ENCODE measurements around the gene SPPL3. TPM values are rescaled to one million over a fixed set of nuclear protein-coding genes. Genes with fewer than 3 reads are reported as not detected.

SPPL3 gene
- total RNA-seq, 1 experiment from 2014 or later = 39.7 TPM

DNA sequence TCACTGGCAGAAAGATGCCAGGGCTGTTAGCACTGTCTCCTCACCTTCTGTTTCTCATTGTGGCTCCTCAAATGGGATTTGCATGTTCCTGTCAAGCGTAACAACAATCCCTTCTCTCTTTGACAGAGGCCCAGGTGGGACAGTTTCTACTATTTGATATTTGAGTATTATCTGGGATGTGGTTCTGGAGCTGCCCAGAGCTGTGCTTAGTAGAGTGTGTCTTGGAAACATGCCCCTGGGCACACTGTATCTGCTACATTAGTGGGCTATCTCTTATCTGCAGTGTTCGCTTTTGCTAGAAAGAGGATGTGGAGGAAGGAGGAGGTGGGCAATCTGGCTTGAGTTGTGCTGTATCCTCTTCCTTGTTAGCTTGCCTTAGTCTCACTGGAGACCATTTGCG lies 182.3 kb downstream of the SPPL3 start:
- Histone ChIP-seq H3K79me2 (ENCODE audit: insufficient read depth, low read length) (no peaks in the 10 kb centered on the region), H3K4me2 (ENCODE audit: low read length) (no peak overlapping the region), H3K9ac (ENCODE audit: low read length) (no peak overlapping the region), H3K9me2 (ENCODE audit: insufficient read depth) (no peaks in the 10 kb centered on the region), H3K27ac (ENCODE audit: low read depth, low read length) (no peak overlapping the region), H3K4me3 (replicated peaks in 1 of 2; ENCODE audit: low read depth in 1 of 2, low read length in 2 of 2) (no peak overlapping the region), H3K9me3 (ENCODE audit: control insufficient read depth in 1 of 2, insufficient read depth in 1 of 2, low read depth in 1 of 2, low read length in 2 of 2) (no peaks in the 10 kb centered on the region), H4K20me1 (ENCODE audit: insufficient read depth) (no peaks in the 10 kb centered on the region), H2AFZ (ENCODE audit: low read depth, low read length, poor library complexity, severe bottlenecking) (no peak overlapping the region), H3K4me1 (ENCODE audit: control insufficient read depth in 1 of 2, insufficient read depth in 2 of 2, low read length in 2 of 2) (peaks cover 3 to 23% of the 10 kb centered on the region in 2 experiments; a peak in 2 of 4 replicates), H3K27me3 (ENCODE audit: insufficient read depth, low read length) (no peaks in the 10 kb centered on the region), H3K36me3 (ENCODE audit: control insufficient read depth in 1 of 2, insufficient read depth in 2 of 2, low read length in 2 of 2) (peaks cover 36 to 40% of the 10 kb centered on the region in 2 experiments; a peak in 3 of 4 replicates)
- ChIA-PET RAD21 (ENCODE audit: low non-redundant PET in 1 of 2, low total read pairs in 2 of 2, uncharacterized antibody in 2 of 2, unreplicated experiment in 2 of 2) (no interaction called here), CTCF (no interaction called here), POLR2A (no interaction called here)
- DNase-seq (ENCODE audit: low read depth, low spot score) = no peak
- no peak for TF ChIP-seq EGR1 (IDR thresholded peaks at IDR 0.05; ENCODE audit: low read depth)
- TF ChIP-seq JUND (IDR thresholded peaks at IDR 0.05) = no peak
- no peak for ATAC-seq
- intact Hi-C loops (cut with micrococcal nuclease) = no loop called here
- BruUV-seq (replicated peaks) = no TSS peak

DNA sequence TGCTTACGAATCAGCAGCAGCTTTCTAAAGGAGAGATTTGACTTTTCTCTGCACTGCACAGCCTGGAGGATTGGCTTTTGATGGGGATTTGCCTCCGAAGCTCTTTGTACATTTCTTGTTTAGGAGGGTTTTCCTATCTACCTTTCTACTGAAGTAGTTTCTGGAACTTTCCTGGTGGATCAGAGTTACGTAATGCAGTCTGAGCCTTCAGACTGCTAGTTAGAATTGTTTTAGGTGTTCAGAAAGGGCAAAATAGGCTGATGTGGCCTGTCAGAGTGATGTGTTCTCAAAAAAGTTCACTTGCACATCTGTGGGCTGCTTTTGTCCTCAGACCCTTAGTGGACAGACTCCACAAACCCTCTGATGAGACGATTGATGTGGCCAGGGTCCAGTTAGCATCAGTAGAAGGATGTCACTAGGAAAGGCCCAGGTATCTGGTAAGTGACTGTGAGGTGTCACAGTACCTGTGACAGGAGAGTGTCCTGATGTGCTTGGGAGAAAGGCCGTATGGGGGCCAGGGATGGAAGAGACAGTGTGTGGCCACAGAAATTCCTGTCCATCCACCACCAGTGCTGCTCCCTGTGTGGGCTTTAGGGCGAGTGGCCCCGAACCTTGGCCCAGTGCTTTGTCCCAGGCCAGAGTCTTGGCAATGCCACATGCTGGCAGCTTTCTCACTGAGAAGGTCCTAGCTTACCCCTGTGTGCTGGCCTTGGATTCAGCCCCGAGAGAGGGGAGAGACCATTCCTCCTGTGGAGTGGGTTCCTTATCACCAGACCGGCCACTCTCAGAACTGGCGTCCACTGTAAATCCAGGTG lies 183.0 kb downstream of the SPPL3 start:
- Histone ChIP-seq H3K9me3 (ENCODE audit: control insufficient read depth in 1 of 2, insufficient read depth in 1 of 2, low read depth in 1 of 2, low read length in 2 of 2) (no peaks in the 10 kb centered on the region), H4K20me1 (ENCODE audit: insufficient read depth) (no peaks in the 10 kb centered on the region), H3K36me3 (ENCODE audit: control insufficient read depth in 1 of 2, insufficient read depth in 2 of 2, low read length in 2 of 2) (peaks cover 42 to 47% of the 10 kb centered on the region in 2 experiments; a peak in 3 of 4 replicates), H3K9ac (ENCODE audit: low read length) (no peak overlapping the region), H3K9me2 (ENCODE audit: insufficient read depth) (no peaks in the 10 kb centered on the region), H3K27ac (ENCODE audit: low read depth, low read length) (no peak overlapping the region), H3K4me1 (ENCODE audit: control insufficient read depth in 1 of 2, insufficient read depth in 2 of 2, low read length in 2 of 2) (peaks cover 0 to 17% of the 10 kb centered on the region in 2 experiments; a peak in 2 of 4 replicates), H3K4me3 (replicated peaks in 1 of 2; ENCODE audit: low read depth in 1 of 2, low read length in 2 of 2) (no peak overlapping the region), H3K79me2 (ENCODE audit: insufficient read depth, low read length) (no peaks in the 10 kb centered on the region), H3K27me3 (ENCODE audit: insufficient read depth, low read length) (no peaks in the 10 kb centered on the region), H2AFZ (ENCODE audit: low read depth, low read length, poor library complexity, severe bottlenecking) (no peak overlapping the region), H3K4me2 (ENCODE audit: low read length) (no peak overlapping the region)
- POLR2A ChIA-PET = no interaction called here
- ATAC-seq (no peak), DNase-seq (ENCODE audit: low read depth, low spot score) (no peak)
- intact Hi-C loops (cut with micrococcal nuclease) = no loop called here
- CTCF ChIA-PET = no interaction called here
- BruUV-seq (replicated peaks) = no TSS peak
- RAD21 ChIA-PET (ENCODE audit: low non-redundant PET in 1 of 2, low total read pairs in 2 of 2, uncharacterized antibody in 2 of 2, unreplicated experiment in 2 of 2) = no interaction called here
- TF ChIP-seq ZFX (IDR thresholded peaks at IDR 0.05) (no peak), EZH2phosphoT487 (IDR thresholded peaks at IDR 0.05; ENCODE audit: borderline replicate concordance) (no peak), JUND (IDR thresholded peaks at IDR 0.05) (no peak), POLR2AphosphoS5 (IDR thresholded peaks at IDR 0.05; ENCODE audit: low read depth, low read length) (no peak), RAD21 (IDR thresholded peaks at IDR 0.05; ENCODE audit: low read depth) (no peak), YY1 (IDR thresholded peaks at IDR 0.05; ENCODE audit: extremely low read depth, insufficient replicate concordance, low read depth, low read length) (no peak), ZNF274 (IDR thresholded peaks at IDR 0.05; ENCODE audit: low read depth, low read length) (no peak), SIN3A (IDR thresholded peaks at IDR 0.05; ENCODE audit: low read depth) (no peak), POLR2A (IDR thresholded peaks at IDR 0.05; ENCODE audit: borderline replicate concordance, extremely low read depth, insufficient read depth, insufficient read length) (no peak)
- TF ChIP-seq, protein P1, sequence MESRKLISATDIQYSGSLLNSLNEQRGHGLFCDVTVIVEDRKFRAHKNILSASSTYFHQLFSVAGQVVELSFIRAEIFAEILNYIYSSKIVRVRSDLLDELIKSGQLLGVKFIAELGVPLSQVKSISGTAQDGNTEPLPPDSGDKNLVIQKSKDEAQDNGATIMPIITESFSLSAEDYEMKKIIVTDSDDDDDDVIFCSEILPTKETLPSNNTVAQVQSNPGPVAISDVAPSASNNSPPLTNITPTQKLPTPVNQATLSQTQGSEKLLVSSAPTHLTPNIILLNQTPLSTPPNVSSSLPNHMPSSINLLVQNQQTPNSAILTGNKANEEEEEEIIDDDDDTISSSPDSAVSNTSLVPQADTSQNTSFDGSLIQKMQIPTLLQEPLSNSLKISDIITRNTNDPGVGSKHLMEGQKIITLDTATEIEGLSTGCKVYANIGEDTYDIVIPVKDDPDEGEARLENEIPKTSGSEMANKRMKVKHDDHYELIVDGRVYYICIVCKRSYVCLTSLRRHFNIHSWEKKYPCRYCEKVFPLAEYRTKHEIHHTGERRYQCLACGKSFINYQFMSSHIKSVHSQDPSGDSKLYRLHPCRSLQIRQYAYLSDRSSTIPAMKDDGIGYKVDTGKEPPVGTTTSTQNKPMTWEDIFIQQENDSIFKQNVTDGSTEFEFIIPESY (IDR thresholded peaks at IDR 0.05; ENCODE audit: extremely low read depth, insufficient replicate concordance, low read length) = no peak
- TF ChIP-seq, protein P2, sequence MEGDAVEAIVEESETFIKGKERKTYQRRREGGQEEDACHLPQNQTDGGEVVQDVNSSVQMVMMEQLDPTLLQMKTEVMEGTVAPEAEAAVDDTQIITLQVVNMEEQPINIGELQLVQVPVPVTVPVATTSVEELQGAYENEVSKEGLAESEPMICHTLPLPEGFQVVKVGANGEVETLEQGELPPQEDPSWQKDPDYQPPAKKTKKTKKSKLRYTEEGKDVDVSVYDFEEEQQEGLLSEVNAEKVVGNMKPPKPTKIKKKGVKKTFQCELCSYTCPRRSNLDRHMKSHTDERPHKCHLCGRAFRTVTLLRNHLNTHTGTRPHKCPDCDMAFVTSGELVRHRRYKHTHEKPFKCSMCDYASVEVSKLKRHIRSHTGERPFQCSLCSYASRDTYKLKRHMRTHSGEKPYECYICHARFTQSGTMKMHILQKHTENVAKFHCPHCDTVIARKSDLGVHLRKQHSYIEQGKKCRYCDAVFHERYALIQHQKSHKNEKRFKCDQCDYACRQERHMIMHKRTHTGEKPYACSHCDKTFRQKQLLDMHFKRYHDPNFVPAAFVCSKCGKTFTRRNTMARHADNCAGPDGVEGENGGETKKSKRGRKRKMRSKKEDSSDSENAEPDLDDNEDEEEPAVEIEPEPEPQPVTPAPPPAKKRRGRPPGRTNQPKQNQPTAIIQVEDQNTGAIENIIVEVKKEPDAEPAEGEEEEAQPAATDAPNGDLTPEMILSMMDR (IDR thresholded peaks at IDR 0.05 in 2 of 3, conservative IDR thresholded peaks at IDR 0.05 in 1 of 3; ENCODE audit: borderline replicate concordance in 1 of 3, insufficient read depth in 1 of 3, low read depth in 2 of 3, low read length in 2 of 3) = no peak
- TF ChIP-seq, protein P3, sequence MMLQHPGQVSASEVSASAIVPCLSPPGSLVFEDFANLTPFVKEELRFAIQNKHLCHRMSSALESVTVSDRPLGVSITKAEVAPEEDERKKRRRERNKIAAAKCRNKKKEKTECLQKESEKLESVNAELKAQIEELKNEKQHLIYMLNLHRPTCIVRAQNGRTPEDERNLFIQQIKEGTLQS (IDR thresholded peaks at IDR 0.05) = no peak
- TF ChIP-seq, protein P4, sequence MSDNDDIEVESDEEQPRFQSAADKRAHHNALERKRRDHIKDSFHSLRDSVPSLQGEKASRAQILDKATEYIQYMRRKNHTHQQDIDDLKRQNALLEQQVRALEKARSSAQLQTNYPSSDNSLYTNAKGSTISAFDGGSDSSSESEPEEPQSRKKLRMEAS (IDR thresholded peaks at IDR 0.05) = no peak

Measured in HCT116 (cell line).